ENCODE results near the gene SLC4A8. TPM values are rescaled to one million over a fixed set of nuclear protein-coding genes. Genes with fewer than 3 reads are reported as not detected.

Gene SLC4A8
- under 0.01 and 0.08 TPM in 2 replicates for total RNA-seq (2014; rRNA removed; shearing (Covaris generic))

DNA sequence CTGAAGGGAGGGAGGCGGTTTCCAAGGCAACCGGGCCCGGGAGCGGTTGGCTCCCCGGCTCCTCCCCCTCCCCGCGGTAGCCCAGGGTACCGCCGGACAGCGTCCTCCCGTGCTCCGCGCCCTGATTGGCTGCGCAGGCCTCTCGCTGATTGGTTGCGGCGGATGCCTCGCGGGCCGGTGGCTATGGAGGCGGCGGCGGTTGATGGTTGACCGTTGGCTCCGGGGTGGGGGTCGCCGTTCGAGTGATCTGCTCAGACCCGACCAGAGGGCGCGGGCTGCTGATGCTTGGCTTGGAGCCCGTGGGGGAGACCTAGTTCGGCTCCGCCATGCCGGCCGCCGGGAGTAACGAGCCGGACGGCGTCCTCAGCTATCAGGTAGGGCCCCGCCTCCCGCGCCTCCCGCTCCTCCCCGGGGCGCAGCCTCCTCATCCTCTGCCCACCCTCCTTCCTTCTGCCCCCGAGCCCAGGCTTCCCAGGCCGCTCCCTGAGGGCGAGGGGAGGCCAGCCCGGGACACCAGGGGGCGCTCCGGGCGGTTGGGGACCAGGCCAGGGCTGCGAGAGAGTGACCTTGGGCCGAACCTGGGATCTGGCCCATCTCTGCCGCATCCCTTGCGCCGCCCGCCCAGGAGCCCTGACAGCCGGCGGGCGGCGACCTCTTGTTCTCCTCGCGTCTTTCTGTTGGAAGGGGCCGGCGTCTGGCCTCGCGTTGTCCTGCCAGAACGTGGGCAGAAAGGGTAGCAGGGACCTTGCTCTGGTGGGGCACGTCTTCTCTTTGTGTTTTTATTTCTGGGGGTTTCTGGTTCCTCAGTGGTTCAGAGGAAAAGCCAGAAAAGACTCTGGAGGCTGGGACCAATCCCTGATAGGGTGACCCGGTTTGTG lies at the start of gene SLC4A8:
Gene SLC4A8 (plus strand): TSS at position 170 of the 878 bp plus-strand sequence. CDS start 157 bp downstream, at position 327.
- H3K27me3 ChIP-seq: peaks cover 18% of the 10 kb centered on the region
- H3K4me1 ChIP-seq: no peaks in the 10 kb centered on the region
- no peak within 1 kb of the TSS for H3K4me3 ChIP-seq
- H3K27ac ChIP-seq: no peak within 1 kb of the TSS
- H3K9me3 ChIP-seq (replicated peaks): no peaks in the 10 kb centered on the region
- no peaks in the 10 kb centered on the region; the same call in 1 of the 2 replicates for H3K36me3 ChIP-seq
- peak; percentile 16 to 24 for DNase-seq

DNA sequence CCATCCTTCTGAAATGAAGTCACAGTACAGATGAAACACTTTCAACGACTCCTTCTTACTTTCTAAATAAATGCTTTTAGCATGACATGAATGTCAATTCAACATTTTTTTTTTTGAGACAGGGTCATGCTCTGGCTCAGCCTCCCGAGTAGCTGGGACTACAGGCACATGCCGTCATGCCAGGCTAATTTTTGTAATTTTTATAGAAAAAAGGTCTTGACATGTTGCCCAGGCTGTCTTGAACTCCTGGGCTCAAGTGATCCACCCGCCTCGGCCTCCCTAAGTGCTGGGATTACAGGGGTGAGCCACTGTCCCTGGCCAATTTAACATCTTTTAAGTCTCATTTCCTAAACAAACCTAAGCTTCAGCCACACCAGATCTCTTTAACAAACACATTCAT lies 49.8 kb upstream of the SLC4A8 start:
- Histone ChIP-seq H3K4me1 (peaks cover 11% of the 10 kb centered on the region), H3K36me3 (no peaks in the 10 kb centered on the region), H3K4me3 (no peak overlapping the region), H3K27me3 (peaks cover 6% of the 10 kb centered on the region; the same call in 1 of the 2 replicates), H3K9me3 (replicated peaks) (no peaks in the 10 kb centered on the region), H3K27ac (no peak overlapping the region)
- DNase-seq: no peak

DNA sequence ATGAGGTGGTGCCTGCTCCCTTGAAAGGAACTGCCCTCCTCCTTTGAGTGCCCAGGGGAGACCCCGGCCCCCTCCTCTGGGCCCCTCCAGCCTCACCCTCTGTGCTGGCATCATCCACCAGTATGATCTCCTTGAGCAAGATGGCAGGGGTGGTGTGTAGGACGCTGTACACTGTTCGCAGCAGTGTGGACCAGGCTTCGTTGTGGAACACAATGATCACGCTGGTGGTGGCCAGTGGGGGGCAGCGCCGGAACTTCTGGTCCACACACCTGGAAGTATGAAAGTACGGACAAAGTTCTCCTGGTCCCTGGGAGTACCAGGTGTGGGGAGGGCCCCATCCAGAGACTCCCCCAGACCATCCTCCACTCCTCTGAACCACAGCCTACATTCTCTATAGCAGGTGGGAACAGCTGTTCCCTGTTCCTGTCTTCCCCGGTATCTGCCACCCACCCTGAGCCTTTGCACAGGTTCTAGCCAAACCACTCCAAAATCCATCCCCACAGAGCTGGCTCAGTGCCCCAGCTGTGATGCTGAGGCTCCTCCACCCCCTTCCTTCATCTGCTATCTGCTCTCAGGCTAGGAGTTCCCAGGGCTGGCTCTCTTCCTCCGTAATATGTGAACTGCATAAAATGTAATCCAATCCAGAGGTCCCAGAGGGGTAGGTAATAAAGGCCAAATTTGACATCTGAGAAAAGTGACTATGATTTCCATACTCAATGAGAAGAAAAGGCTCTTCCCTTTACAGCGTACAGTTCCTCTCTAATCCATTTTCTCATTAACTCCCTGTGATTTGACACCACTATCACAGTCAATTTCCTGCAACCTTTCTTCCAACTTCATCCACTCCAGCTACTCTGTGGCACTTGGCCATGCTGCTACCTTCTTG lies 47.3 kb upstream of the SLC4A8 start:
- Histone ChIP-seq H3K9me3 (replicated peaks) (no peaks in the 10 kb centered on the region), H3K27me3 (peaks cover 6% of the 10 kb centered on the region; the same call in 1 of the 2 replicates), H3K4me1 (peaks cover 11% of the 10 kb centered on the region; the same call in 1 of the 2 replicates), H3K36me3 (no peaks in the 10 kb centered on the region), H3K27ac (no peak overlapping the region), H3K4me3 (no peak overlapping the region)
- peak in 1 of 2 experiments; percentile 44 for DNase-seq

DNA sequence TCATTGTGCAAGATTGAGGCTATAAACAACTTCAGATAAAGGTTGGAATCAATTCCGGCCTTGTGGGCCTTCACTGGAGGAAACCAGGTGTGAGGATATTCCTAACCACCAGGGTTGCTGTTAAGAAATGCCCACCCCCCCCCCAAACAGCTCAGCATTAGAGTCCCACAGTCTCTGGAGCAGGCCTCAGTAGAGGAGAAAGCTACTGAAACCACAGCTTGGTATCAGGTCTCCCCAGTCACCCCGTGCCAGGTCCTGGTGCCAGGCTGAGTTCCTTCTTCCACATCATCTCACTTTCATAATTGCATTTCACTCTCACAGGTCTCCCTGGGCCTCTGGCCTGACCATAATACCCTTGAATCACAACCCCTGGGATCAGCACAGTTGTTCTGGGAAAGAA lies 45.9 kb upstream of the SLC4A8 start:
- no peak overlapping the region for H3K27ac ChIP-seq
- H3K4me3 ChIP-seq: no peak overlapping the region
- no peaks in the 10 kb centered on the region for H3K9me3 ChIP-seq (replicated peaks)
- no peak for DNase-seq
- peaks cover 9% of the 10 kb centered on the region for H3K27me3 ChIP-seq
- H3K4me1 ChIP-seq: peaks cover 11% of the 10 kb centered on the region; the same call in 1 of the 2 replicates
- H3K36me3 ChIP-seq: no peaks in the 10 kb centered on the region

DNA sequence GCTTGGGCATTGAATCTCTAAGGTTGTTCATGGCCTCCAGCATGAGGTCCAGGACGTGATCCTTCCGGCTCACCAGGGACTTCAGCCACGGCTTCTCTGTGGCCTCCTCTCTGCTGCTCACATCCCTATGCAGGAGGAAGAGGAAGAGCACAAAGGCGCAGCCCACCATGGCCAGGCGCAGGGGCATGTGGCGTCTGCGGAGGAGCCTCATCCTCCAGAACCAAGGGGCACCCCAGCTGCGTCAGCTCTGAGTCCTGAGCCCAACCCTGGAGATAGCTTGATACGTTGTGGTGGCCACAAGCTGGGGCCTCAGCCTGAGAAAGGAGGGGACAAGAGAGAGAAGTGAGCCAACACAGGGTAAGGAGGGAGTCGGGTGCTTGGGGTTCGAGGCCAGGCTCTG lies 45.1 kb upstream of the SLC4A8 start:
- no peaks in the 10 kb centered on the region for H3K9me3 ChIP-seq (replicated peaks)
- peaks cover 13% of the 10 kb centered on the region for H3K27me3 ChIP-seq
- DNase-seq: no peak
- no peak overlapping the region for H3K27ac ChIP-seq
- H3K4me1 ChIP-seq: peaks cover 11% of the 10 kb centered on the region; the same call in 1 of the 2 replicates
- H3K36me3 ChIP-seq: no peaks in the 10 kb centered on the region
- no peak overlapping the region for H3K4me3 ChIP-seq

DNA sequence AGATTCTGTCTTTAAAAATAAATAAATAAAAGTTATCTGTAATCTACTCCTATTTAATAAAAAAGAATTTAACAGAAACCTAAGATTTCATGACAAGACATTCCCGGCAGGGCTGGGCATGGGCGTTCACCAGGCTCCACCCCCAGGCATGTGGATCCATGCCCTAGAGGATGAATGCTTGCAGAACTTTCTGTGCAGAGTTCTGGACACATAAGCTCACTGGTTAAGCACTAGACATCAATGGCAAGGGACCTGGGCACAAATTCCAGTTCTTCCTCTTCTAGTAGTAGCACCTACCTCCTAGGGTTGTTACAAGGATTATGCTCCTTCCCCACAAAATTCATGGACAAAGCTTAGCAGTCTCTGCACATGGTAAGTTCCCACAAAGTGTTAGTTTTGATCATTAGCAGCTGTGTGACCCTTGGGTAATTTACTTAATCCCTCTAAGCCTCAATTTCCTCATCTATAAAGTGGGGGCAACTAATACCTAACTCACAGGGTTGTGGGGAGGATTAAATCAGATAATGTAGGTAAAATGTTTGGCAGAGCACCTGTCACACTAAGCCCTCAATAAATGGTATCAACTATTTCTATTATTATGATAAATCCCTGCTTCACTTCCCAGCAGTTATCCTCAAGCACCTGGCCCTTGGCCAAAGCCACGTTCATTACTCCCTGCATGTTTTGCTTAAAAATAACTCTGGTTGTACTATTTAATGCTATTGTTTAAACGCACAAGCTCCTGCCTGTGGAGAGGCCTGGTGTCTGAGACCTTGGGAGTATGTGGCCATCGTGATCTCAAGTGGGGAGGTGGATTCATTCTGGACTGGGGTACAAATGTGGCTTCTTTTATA lies 43.2 kb upstream of the SLC4A8 start:
- no peak overlapping the region for H3K27ac ChIP-seq
- DNase-seq: peak; percentile 62 to 74
- no peaks in the 10 kb centered on the region for H3K9me3 ChIP-seq (replicated peaks)
- peaks cover 11% of the 10 kb centered on the region; the same call in 1 of the 2 replicates for H3K4me1 ChIP-seq
- H3K27me3 ChIP-seq: peaks cover 22% of the 10 kb centered on the region
- no peaks in the 10 kb centered on the region for H3K36me3 ChIP-seq
- H3K4me3 ChIP-seq: no peak overlapping the region

DNA sequence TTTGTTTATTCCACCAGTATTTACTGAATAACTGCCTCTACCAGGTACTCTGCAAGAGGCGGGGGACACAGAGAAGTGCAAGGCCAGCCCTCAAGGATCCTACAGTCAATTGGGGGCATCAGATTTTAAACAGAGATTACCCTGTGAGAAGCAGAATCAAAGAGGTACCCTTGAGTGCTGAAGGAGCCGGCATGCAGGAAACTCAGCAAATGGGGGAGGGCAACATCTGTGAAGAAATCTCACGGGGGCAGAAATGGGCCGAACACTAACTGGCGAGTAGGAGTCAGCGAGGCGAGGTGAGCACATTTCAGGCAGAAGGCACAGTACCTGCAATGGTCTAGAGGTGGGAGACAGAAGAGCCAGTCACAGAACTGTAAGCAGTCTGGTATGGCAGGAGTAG lies 42.5 kb upstream of the SLC4A8 start:
- H3K9me3 ChIP-seq (replicated peaks): no peaks in the 10 kb centered on the region
- H3K27ac ChIP-seq: no peak overlapping the region
- no peak overlapping the region for H3K4me3 ChIP-seq
- peaks cover 11% of the 10 kb centered on the region; the same call in 1 of the 2 replicates for H3K4me1 ChIP-seq
- H3K36me3 ChIP-seq: no peaks in the 10 kb centered on the region
- DNase-seq: no peak
- H3K27me3 ChIP-seq: peaks cover 22% of the 10 kb centered on the region

DNA sequence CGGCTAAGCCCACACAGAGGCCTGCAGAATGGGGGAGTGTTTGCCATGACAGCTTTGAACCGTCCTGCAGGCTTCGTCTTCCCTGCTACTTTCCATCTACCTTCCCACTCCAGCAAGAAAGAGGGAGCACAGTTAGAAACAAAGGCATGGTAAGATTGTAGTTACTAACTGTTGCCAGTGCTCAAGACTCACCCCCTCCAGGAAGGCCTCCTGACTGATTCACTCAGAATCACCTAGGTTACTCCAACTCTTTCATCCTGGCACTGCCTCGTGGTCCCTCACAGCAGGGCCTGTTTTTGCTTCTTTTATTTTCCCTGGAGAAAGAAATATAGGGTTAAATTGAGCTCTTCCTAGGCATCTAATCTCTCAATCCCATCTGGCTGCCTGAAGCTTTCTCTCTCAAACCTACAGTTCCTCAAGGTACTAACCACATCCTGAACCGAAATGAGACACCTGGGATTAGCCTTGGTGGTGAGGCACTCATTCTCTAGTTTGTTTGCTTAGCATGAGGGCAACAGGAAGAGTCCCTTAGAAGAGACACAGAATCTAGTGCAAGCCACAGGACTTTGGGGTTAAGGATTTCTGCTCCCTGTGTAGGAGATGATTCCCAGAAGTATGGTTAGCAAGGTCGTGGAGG lies 41.2 kb upstream of the SLC4A8 start:
- Histone ChIP-seq H3K36me3 (no peaks in the 10 kb centered on the region), H3K9me3 (replicated peaks) (no peaks in the 10 kb centered on the region), H3K4me3 (no peak overlapping the region), H3K4me1 (peaks cover 11% of the 10 kb centered on the region; the same call in 1 of the 2 replicates), H3K27ac (no peak overlapping the region), H3K27me3 (peaks cover 22% of the 10 kb centered on the region)
- no peak for DNase-seq

DNA sequence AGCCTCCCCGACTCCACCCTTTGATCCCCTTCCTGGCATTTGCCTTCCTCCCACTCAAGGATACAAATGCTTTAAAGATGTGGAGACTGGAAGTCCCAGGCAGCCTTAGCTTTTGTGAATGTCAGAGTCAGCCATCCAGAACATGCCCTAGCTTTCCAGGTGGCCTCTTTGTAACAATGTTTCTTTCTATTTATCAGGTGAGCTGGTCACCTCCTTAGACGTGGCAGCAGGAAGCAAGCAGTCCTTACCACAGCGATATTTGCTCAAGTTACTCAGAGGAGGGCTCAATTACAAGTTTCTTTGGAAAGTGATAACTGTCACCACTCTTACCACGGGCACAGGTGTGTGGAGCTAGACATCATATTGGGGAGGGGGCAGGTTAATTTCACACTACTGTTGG lies 38.3 kb upstream of the SLC4A8 start:
- no peak overlapping the region for H3K27ac ChIP-seq
- H3K9me3 ChIP-seq (replicated peaks): no peaks in the 10 kb centered on the region
- H3K4me3 ChIP-seq: no peak overlapping the region
- DNase-seq: no peak
- no peaks in the 10 kb centered on the region for H3K36me3 ChIP-seq
- peaks cover 9% of the 10 kb centered on the region; the same call in 1 of the 2 replicates for H3K4me1 ChIP-seq
- peaks cover 20% of the 10 kb centered on the region for H3K27me3 ChIP-seq

DNA sequence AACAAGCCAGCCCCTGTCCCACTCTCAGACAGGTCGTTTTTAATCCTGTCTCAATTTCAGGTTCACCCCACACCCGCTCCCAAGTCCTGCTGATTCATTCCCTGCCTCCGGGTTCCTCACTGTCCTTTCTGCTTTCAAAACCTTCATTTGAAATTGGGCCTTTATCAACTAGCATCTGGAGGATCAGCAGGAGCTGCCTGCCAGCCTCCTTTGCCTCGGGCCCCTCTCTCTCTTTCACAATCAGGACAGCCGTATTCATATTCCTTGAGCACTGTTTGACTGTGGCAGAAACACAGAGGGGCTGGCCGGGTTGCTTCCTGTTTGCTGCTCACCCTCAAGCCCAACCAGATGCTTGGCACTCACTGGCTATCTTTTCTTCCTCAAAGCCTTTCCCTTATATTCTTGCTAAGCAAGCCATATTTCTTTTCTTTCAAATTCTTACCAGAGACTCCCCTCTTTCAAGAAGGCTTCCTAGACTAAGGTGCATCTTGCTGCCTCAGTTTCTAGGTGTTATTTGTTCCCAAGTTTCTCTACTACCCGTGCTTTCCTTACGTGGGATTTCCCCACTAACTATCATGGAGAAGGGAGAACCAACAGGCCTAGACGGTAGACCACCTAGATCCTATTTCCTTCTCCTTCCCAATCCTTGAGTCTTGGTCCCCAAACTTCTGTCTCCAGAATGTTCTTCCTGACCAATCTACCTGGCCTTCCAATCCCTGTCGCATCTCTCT lies 36.4 kb upstream of the SLC4A8 start:
- H3K27ac ChIP-seq: no peak overlapping the region

DNA sequence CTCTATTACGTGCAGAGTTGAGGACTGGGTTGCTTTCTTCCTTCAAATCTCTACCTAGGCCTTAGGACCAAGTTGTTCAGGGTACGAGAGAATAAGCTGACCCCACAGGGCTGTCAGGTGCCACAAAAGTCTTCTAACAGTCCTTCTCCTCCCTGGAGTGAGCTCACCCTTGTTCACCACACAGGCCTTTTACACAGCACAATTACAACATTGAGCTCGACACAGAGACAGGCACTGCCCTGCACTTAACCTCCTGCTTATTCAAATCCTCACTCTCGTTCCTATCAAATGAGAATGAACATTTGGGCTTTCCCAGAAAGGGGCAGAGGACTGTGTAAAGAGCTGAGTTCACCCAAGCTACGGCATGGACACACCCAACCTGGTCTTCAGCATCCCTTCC lies 35.8 kb upstream of the SLC4A8 start:
- H3K27ac ChIP-seq: no peak overlapping the region
- peaks cover 23% of the 10 kb centered on the region; the same call in 1 of the 2 replicates for H3K27me3 ChIP-seq
- H3K4me1 ChIP-seq: no peaks in the 10 kb centered on the region
- H3K9me3 ChIP-seq (replicated peaks): no peaks in the 10 kb centered on the region
- DNase-seq: no peak
- H3K36me3 ChIP-seq: no peaks in the 10 kb centered on the region
- no peak overlapping the region for H3K4me3 ChIP-seq

More for the DNA sequence above, 36.4 kb upstream of the SLC4A8 start:
- no peaks in the 10 kb centered on the region for H3K9me3 ChIP-seq (replicated peaks)
- DNase-seq: no peak
- H3K4me1 ChIP-seq: no peaks in the 10 kb centered on the region
- peaks cover 19% of the 10 kb centered on the region for H3K27me3 ChIP-seq
- H3K4me3 ChIP-seq: no peak overlapping the region
- no peaks in the 10 kb centered on the region for H3K36me3 ChIP-seq

DNA sequence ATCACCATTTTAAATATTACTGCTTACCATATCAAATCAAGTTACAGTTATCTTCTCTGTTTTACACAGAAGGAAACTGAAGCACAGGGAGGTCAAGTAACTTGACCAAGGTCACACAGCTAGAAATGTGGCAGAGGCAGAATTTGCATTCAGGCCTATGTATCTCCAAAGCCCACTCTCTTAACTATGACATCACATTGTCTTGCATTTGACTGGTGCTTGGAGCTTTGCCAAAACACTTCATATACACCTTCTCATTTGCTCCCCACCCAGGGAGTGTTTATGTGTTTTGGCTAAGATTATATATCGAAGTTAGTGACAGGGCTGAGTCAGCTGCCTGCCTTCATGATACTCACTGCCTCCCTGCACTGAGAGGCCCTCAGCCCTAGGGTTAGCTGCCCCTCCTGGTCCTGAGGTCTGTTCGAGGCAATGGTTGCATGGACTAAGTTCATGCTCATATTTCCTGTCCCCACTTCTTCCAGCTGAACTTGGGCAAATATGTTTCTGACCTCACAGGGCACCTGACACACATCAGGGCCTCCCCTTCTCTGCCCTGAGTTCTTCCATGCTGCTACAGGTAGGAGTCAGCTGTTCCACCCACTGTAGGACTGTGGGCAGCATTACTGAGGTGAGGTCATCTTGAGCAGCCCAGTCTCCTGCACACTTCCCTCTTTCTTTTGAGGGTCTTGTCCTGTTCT lies 35.2 kb upstream of the SLC4A8 start:
- Histone ChIP-seq H3K36me3 (no peaks in the 10 kb centered on the region), H3K27ac (no peak overlapping the region), H3K4me3 (no peak overlapping the region), H3K4me1 (no peaks in the 10 kb centered on the region), H3K9me3 (replicated peaks) (no peaks in the 10 kb centered on the region), H3K27me3 (peaks cover 25% of the 10 kb centered on the region; the same call in 1 of the 2 replicates)
- no peak for DNase-seq

DNA sequence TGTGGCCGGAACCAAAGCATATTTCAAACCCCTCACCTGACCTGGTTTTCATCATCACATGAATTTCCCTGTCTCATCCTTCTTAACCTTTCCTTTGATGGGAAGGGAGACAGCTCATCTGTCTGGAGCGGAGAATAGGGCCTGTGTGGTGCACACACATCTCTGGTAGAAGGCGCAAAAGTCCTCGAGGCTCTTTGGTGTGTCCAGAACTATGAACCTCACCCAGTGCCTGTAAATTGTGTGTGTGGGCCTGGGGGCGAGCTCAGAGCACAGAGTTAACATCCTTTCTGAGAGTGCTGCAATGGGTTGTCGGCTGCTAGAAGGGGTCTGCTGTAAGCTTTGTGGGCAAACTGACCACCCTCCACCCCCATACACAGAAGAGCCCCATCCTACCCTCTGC lies 34.2 kb upstream of the SLC4A8 start:
- H3K27ac ChIP-seq: no peak overlapping the region
- H3K36me3 ChIP-seq: no peaks in the 10 kb centered on the region
- H3K9me3 ChIP-seq (replicated peaks): no peaks in the 10 kb centered on the region
- H3K4me3 ChIP-seq: no peak overlapping the region
- peaks cover 22% of the 10 kb centered on the region; the same call in 1 of the 2 replicates for H3K27me3 ChIP-seq
- no peaks in the 10 kb centered on the region for H3K4me1 ChIP-seq
- no peak for DNase-seq

Measured in SJCRH30 (cell line).